ENCODE results near the gene RIMBP2. TPM values are rescaled to one million over a fixed set of nuclear protein-coding genes. Genes with fewer than 3 reads are reported as not detected.
A peak's percentile ranks its signal among the peaks of the same experiment; 100 is the strongest.

Gene RIMBP2
- total and polyA plus RNA-seq, 9 of the 15 experiments (the other 6 are each of a cell fraction or from before 2014, with no cell fraction given): not detected

- Histone ChIP-seq H3K4me1 (replicated peaks in 1 of 2; ENCODE audit: control insufficient read depth in 2 of 2, insufficient read depth in 2 of 2, low read length in 2 of 2) (no peaks in the 10 kb centered on the region), H3K9me3 (replicated peaks; ENCODE audit: control insufficient read depth, insufficient read depth, low read depth, low read length) (no peaks in the 10 kb centered on the region), H3K9me1 (ENCODE audit: control insufficient read depth, insufficient read depth, low read length) (no peaks in the 10 kb centered on the region), H2AFZ (ENCODE audit: low read depth, low read length) (no peak overlapping the region), H3K27ac (ENCODE audit: extremely low read depth, low read depth, low read length) (no peak overlapping the region), H3K4me3 (no peak overlapping the region), H3K9ac (ENCODE audit: insufficient read depth in 1 of 2, low read depth in 2 of 2, low read length in 2 of 2) (no peak overlapping the region), H3K27me3 (ENCODE audit: control insufficient read depth in 2 of 2, insufficient read depth in 2 of 2, low read length in 2 of 2) (peaks cover 2 to 17% of the 10 kb centered on the region in 2 experiments; a peak in 2 of 5 replicates), H3K4me2 (ENCODE audit: insufficient read depth, low read length) (peak overlapping the region; percentile 1; the same call in 1 of the 2 replicates), H3K36me3 (ENCODE audit: control insufficient read depth, insufficient read depth, low read length) (no peaks in the 10 kb centered on the region), H4K20me1 (replicated peaks; ENCODE audit: control insufficient read depth, insufficient read depth, low read length) (no peaks in the 10 kb centered on the region), H3K79me2 (ENCODE audit: control insufficient read depth, insufficient read depth, low read length) (no peaks in the 10 kb centered on the region)
- ChIA-PET CTCF (ENCODE audit: low intra/inter-chr PET ratio) (no interaction called here), POLR2A (no interaction called here)
- WGBS (ENCODE audit: insufficient coverage, low coverage, missing lambda C conversion rate): 2% methylated on average over 4 of the region's 4 CpGs
- DNase-seq (ENCODE audit: extremely low read depth in 1 of 4, low spot score in 3 of 4) (peak; percentile 12 to 54 (median 50)), ATAC-seq (peak; percentile 85), FAIRE-seq (no peak)
- in situ Hi-C loops (cut with MboI) (no loop called here), intact Hi-C loops (cut with micrococcal nuclease) (no loop called here)
- BruUV-seq (replicated peaks): no TSS peak
- TF ChIP-seq, protein P1, sequence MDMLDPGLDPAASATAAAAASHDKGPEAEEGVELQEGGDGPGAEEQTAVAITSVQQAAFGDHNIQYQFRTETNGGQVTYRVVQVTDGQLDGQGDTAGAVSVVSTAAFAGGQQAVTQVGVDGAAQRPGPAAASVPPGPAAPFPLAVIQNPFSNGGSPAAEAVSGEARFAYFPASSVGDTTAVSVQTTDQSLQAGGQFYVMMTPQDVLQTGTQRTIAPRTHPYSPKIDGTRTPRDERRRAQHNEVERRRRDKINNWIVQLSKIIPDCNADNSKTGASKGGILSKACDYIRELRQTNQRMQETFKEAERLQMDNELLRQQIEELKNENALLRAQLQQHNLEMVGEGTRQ (CRISPR knock-in tag; IDR thresholded peaks at IDR 0.05): peak; percentile 74
- TF ChIP-seq CBFA2T2 (conservative IDR thresholded peaks at IDR 0.05): peak; percentile 22; the same call in 1 of the 2 replicates
- TF ChIP-seq, protein P2, sequence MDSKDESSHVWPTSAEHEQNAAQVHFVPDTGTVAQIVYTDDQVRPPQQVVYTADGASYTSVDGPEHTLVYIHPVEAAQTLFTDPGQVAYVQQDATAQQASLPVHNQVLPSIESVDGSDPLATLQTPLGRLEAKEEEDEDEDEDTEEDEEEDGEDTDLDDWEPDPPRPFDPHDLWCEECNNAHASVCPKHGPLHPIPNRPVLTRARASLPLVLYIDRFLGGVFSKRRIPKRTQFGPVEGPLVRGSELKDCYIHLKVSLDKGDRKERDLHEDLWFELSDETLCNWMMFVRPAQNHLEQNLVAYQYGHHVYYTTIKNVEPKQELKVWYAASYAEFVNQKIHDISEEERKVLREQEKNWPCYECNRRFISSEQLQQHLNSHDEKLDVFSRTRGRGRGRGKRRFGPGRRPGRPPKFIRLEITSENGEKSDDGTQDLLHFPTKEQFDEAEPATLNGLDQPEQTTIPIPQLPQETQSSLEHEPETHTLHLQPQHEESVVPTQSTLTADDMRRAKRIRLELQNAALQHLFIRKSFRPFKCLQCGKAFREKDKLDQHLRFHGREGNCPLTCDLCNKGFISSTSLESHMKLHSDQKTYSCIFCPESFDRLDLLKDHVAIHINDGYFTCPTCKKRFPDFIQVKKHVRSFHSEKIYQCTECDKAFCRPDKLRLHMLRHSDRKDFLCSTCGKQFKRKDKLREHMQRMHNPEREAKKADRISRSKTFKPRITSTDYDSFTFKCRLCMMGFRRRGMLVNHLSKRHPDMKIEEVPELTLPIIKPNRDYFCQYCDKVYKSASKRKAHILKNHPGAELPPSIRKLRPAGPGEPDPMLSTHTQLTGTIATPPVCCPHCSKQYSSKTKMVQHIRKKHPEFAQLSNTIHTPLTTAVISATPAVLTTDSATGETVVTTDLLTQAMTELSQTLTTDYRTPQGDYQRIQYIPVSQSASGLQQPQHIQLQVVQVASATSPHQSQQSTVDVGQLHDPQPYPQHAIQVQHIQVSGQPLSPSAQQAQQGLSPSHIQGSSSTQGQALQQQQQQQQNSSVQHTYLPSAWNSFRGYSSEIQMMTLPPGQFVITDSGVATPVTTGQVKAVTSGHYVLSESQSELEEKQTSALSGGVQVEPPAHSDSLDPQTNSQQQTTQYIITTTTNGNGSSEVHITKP (IDR thresholded peaks at IDR 0.05; ENCODE audit: partially characterized antibody): no peak
- peak; percentile 75 for TF ChIP-seq NFYB (IDR thresholded peaks at IDR 0.05; ENCODE audit: extremely low read depth, insufficient read length)
- TF ChIP-seq GABPB2 (CRISPR knock-in tag; conservative IDR thresholded peaks at IDR 0.05): no peak
- TF ChIP-seq NR2C2 (CRISPR knock-in tag; IDR thresholded peaks at IDR 0.05): no peak
- TF ChIP-seq NR2C2 (tag; IDR thresholded peaks at IDR 0.05): peak; percentile 47; the same call in 1 of the 2 replicates
- TF ChIP-seq LCOR (CRISPR knock-in tag; IDR thresholded peaks at IDR 0.05): no peak
- TF ChIP-seq AFF1 (IDR thresholded peaks at IDR 0.05; ENCODE audit: low read depth in 1 of 2, partially characterized antibody in 2 of 2): no peak
- TF ChIP-seq FOS (IDR thresholded peaks at IDR 0.05; ENCODE audit: extremely low read depth, insufficient read length): peak; percentile 50
- peak; percentile 80 for TF ChIP-seq RAD51 (IDR thresholded peaks at IDR 0.05; ENCODE audit: borderline replicate concordance, low read depth)
- TF ChIP-seq, protein P3, sequence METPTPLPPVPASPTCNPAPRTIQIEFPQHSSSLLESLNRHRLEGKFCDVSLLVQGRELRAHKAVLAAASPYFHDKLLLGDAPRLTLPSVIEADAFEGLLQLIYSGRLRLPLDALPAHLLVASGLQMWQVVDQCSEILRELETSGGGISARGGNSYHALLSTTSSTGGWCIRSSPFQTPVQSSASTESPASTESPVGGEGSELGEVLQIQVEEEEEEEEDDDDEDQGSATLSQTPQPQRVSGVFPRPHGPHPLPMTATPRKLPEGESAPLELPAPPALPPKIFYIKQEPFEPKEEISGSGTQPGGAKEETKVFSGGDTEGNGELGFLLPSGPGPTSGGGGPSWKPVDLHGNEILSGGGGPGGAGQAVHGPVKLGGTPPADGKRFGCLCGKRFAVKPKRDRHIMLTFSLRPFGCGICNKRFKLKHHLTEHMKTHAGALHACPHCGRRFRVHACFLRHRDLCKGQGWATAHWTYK (CRISPR knock-in tag; IDR thresholded peaks at IDR 0.05): no peak
- no peak for TF ChIP-seq TFAM (CRISPR knock-in tag; conservative IDR thresholded peaks at IDR 0.05)
Observed at GRCh38 chr12:130506844-130507243, 209.3 kb downstream of the RIMBP2 start.

Data from K562 (cell line).